ENCODE measurements around the gene MMP15.
"Not testable (repeated sequence)": the region's sequence is repeated elsewhere in the genome, so short reads cannot be mapped to it uniquely, and the experiment has no call there.

MMP15 gene

DNA sequence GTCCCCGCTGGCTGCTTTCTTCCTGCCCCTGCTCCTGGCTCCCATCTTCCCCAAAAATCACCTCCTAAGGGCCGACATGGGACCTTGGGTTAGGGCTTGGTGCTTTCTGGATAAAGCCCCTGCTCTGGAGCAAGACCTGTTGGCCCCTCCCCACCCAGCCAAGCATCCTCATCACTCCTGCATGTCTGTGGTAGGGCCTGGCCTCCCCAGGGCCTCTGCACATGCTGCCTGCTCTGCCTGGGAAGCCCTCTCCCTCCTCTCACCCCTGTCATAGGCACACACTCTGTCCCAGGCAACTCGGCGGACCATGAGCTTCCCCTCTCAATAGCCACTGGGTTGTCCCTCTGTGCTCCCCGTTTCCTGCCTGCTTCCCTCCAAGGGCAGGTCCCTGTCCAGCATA lies 68.5 kb downstream of the MMP15 start:
- DNase-seq = no peak

DNA sequence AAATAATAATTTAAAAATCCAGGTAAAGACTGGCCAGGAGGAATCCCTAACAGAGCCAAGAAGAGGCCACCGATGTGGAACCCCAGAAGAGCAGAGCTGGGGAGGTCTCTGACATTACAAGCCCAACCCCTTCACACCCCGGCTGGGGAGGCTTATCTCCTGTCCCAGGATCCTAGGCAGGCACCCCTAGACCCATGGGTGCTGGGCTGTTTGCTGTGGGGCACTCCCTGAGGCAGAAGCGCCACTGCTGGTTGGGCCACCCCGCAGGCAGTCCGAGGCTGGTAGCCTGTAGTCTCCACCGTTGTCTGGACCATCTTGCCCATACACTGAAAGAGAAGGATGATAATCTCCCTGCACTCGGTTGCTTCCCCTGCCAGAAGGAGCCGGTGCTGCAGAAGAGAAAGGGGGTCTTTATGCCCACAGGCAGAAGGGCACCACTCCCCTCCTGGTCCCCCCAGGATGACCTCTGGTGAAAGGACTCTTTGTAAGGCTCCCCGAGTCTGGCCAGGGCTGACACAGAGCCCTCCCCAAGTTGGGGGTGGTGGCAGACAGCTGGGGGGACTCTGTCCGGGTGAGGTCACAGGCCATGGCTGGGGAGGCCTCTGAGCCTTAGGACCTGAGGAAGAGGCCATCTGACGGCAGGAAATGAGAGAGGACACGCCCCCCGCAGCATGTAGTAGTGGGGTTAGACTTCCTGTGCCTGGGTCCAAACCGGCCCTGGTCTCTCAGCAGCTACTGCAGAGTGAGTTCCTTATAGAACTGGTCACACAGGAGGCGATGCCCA lies 69.4 kb downstream of the MMP15 start:
- no peak for DNase-seq

DNA sequence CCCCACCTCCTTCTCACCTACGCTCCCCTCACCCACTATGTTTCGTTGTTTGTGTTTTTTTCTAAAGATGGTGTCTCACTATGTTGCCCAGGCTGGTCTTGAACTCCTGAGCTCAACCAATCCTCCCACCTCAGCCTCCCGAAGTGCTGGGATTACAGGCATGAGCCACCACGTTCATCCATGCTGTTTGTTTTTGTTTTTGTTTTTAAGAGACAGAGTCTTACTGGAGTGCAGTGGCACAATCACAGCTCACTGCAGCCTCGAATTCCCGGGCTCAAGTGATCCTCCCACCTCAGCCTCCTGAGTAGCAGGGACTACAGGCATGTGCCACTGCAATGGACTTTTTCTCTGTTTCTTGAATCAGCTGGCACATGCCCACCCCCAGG lies 70.0 kb downstream of the MMP15 start:
- not testable (repeated sequence) for DNase-seq

DNA sequence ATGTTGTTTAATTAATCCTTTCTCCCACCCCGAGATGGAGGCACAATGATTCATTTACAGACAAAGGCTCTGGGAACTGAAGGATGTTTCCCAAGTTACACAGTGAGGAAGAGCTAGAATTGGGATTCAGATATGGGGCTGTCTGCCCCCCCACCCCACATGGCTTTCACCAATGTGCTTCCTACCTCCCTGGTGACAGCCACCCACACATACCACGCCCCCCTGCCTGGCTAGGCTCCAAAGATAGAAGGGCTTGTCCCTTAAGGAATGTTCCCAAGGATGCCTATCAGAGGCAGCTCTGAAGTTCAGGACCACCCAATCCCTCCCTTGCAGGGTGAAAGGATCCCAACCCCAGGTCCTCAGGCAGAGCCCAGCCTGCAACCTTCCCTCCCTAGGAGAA lies 70.7 kb downstream of the MMP15 start:
- no peak for DNase-seq
